H9 (cell line): Measurements from ENCODE around the gene SMIM1. TPM values are rescaled to one million over a fixed set of nuclear protein-coding genes. Genes with fewer than 3 reads are reported as not detected.

Source experiments
- DNase-seq: peaks from one replicate; pipeline ENCODE4 v3.0.0-alpha.2; 2017
- H2AFZ ChIP-seq: one replicate; pipeline ENCODE4 v1.6.1; 2013; ENCODE audit warnings: mild to moderate bottlenecking, low read length, control low read depth, moderate library complexity
- H2AK5ac ChIP-seq: 2 replicates; pipeline ENCODE4 v1.6.1; 2013; ENCODE audit warnings: low read length, control low read depth, mixed read lengths; ENCODE audit not compliant: insufficient read length
- H2BK120ac ChIP-seq: one replicate; pipeline ENCODE4 v1.6.1; 2013; ENCODE audit warnings: low read depth, mild to moderate bottlenecking, low read length, control low read depth, inconsistent platforms; ENCODE audit not compliant: poor library complexity, severe bottlenecking
- H2BK12ac ChIP-seq: 2 replicates; pipeline ENCODE4 v1.6.1; 2013; ENCODE audit warnings: low read length, control low read depth, mixed read lengths, low read depth; ENCODE audit not compliant: insufficient read length
- H2BK15ac ChIP-seq: 2 replicates; pipeline ENCODE4 v1.6.1; 2013; ENCODE audit warnings: low read depth, low read length, control low read depth
- H2BK20ac ChIP-seq: one replicate; pipeline ENCODE4 v1.6.1; 2013; ENCODE audit warnings: low read depth, mild to moderate bottlenecking, low read length, control low read depth, inconsistent platforms; ENCODE audit not compliant: poor library complexity, severe bottlenecking
- H2BK5ac ChIP-seq: 2 replicates; pipeline ENCODE4 v1.6.1; 2013; ENCODE audit warnings: low read length, control low read depth, mixed read lengths; ENCODE audit not compliant: insufficient read length
- H3K14ac ChIP-seq: 2 replicates; pipeline ENCODE4 v1.6.1; 2013; ENCODE audit warnings: low read length, control low read depth; ENCODE audit not compliant: insufficient read depth
- H3K18ac ChIP-seq: 2 replicates; pipeline ENCODE4 v1.6.1; 2013; ENCODE audit warnings: low read depth, mild to moderate bottlenecking, mixed read lengths, low read length, control low read depth; ENCODE audit not compliant: insufficient read length
- H3K23ac ChIP-seq: 2 replicates; pipeline ENCODE4 v1.6.1; 2013; ENCODE audit warnings: low read length, control low read depth, mixed read lengths, low read depth; ENCODE audit not compliant: insufficient read length
- H3K23me2 ChIP-seq: 2 replicates; pipeline ENCODE4 v1.6.1; 2013; ENCODE audit warnings: low read depth, mild to moderate bottlenecking, mixed read lengths, low read length, control low read depth; ENCODE audit not compliant: insufficient read length, poor library complexity, severe bottlenecking
- H3K27ac ChIP-seq: 2 replicates; pipeline ENCODE4 v1.5.1; 2013; ENCODE audit warnings: low read length, control low read depth, mixed read lengths, low read depth; ENCODE audit not compliant: insufficient read length
- H3K27me3 ChIP-seq: 2 replicates; pipeline ENCODE4 v1.6.1; 2013; ENCODE audit warnings: low read length, control low read depth, inconsistent platforms; ENCODE audit not compliant: insufficient read depth
- H3K4ac ChIP-seq: 2 replicates; pipeline ENCODE4 v1.6.1; 2013; ENCODE audit warnings: low read depth, mild to moderate bottlenecking, control low read depth, inconsistent platforms, low read length, moderate library complexity
- H3K4me1 ChIP-seq: 2 replicates; pipeline ENCODE4 v1.6.1; 2013; ENCODE audit warnings: low read length, control low read depth, inconsistent platforms; ENCODE audit not compliant: insufficient read depth
- H3K4me2 ChIP-seq: 2 replicates; pipeline ENCODE4 v1.6.1; 2013; ENCODE audit warnings: low read length, control low read depth, mixed read lengths; ENCODE audit not compliant: insufficient read length, insufficient read depth
- H3K56ac ChIP-seq: 2 replicates; pipeline ENCODE4 v1.6.1; 2013; ENCODE audit warnings: low read depth, mild to moderate bottlenecking, mixed read lengths, low read length, control low read depth; ENCODE audit not compliant: insufficient read length
- H3K79me1 ChIP-seq: 2 replicates; pipeline ENCODE4 v1.6.1; 2013; ENCODE audit warnings: low read depth, mild to moderate bottlenecking, moderate library complexity, low read length, control low read depth, inconsistent platforms; ENCODE audit not compliant: insufficient read depth, poor library complexity, severe bottlenecking
- H3K79me2 ChIP-seq: 2 replicates; pipeline ENCODE4 v1.6.1; 2013; ENCODE audit warnings: low read length, control low read depth, inconsistent platforms; ENCODE audit not compliant: insufficient read depth
- H3K9ac ChIP-seq: 2 replicates; pipeline ENCODE4 v1.6.1; 2013; ENCODE audit warnings: low read length, control low read depth, mixed read lengths; ENCODE audit not compliant: insufficient read length; ENCODE audit errors: extremely low read depth
- H3K9me3 ChIP-seq: one replicate; pipeline ENCODE4 v1.6.1; 2013; ENCODE audit warnings: low read depth, low read length, inconsistent platforms; ENCODE audit not compliant: control insufficient read depth
- H3T11ph ChIP-seq: one replicate; pipeline ENCODE4 v1.6.1; 2013; ENCODE audit warnings: mild to moderate bottlenecking, low read length, control low read depth, inconsistent platforms
- H4K20me1 ChIP-seq: one replicate; pipeline ENCODE4 v1.6.1; 2013; ENCODE audit not compliant: control insufficient read depth, insufficient read length, insufficient read depth
- H4K5ac ChIP-seq: 2 replicates; pipeline ENCODE4 v1.6.1; 2013; ENCODE audit warnings: low read depth, mild to moderate bottlenecking, mixed read lengths, low read length, control low read depth; ENCODE audit not compliant: insufficient read length
- H4K8ac ChIP-seq: replicated peaks from 2 replicates; pipeline ENCODE4 v1.6.1; 2013; ENCODE audit warnings: low read length, control low read depth, mixed read lengths, low read depth; ENCODE audit not compliant: insufficient read length
- H4K91ac ChIP-seq: 2 replicates; pipeline ENCODE4 v1.6.1; 2013; ENCODE audit warnings: low read depth, mild to moderate bottlenecking, moderate library complexity, mixed read lengths, low read length, control low read depth; ENCODE audit not compliant: insufficient read length
- H3K27ac Mint-ChIP-seq, 3 experiments: 2 replicates in 2 of 3; 3 replicates in 1 of 3; pipeline ENCODE4 v1.8.0; 2020 to 2021; ENCODE audit warnings: mixed read lengths in 3 of 3, mild to moderate bottlenecking in 1 of 3, moderate library complexity in 1 of 3
- H3K27me3 Mint-ChIP-seq: 2 replicates; pipeline ENCODE4 v1.8.0; 2021; ENCODE audit warnings: low read depth, mild to moderate bottlenecking, moderate library complexity, mixed read lengths
- H3K36me3 Mint-ChIP-seq, 3 experiments: 2 replicates in 2 of 3; 3 replicates in 1 of 3; pipeline ENCODE4 v1.8.0; 2020 to 2021; ENCODE audit warnings: low read depth in 3 of 3, mixed read lengths in 3 of 3; ENCODE audit not compliant: insufficient read depth in 1 of 3
- H3K4me1 Mint-ChIP-seq, 2 experiments: 2 replicates each; pipeline ENCODE4 v1.8.0; 2020; ENCODE audit warnings: mixed read lengths in 2 of 2
- H3K4me3 Mint-ChIP-seq, 2 experiments: 2 replicates in 1 of 2; 3 replicates in 1 of 2; pipeline ENCODE4 v1.8.0; 2020 to 2021; ENCODE audit warnings: mild to moderate bottlenecking in 2 of 2, mixed read lengths in 2 of 2, moderate library complexity in 1 of 2
- H3K9me3 Mint-ChIP-seq, 2 experiments: 2 replicates in 1 of 2; 3 replicates in 1 of 2; pipeline ENCODE4 v1.8.0; 2020; ENCODE audit warnings: mild to moderate bottlenecking in 2 of 2, mixed read lengths in 2 of 2, moderate library complexity in 1 of 2
- CTCF ChIP-seq: fragments of 200-600 bp; sonication (generic); conservative IDR thresholded peaks from 3 replicates; pipeline ENCODE4 v1.8.0; 2021; ENCODE audit warnings: antibody characterized with exemption, mild to moderate bottlenecking
- WGBS: extraction: QIAGEN DNeasy Blood & Tissue Kit; methylation state at CpG from one replicate; pipeline ENCODE4 v1.1.7; 2013; ENCODE audit warnings: missing lambda C conversion rate, low lambda C conversion rate, mixed read lengths; ENCODE audit not compliant: insufficient read length; ENCODE audit errors: extremely low coverage; 5-methylcytosine and 5-hydroxymethylcytosine counted together
- total RNA-seq: library from RNA; stranded (reverse); gene quantifications from 2 replicates; pipeline ENCODE4 v1.2.1, GENCODE V29; 2021

The SMIM1 gene
- total RNA-seq, 1 experiment from 2014 or later, result 5.3 TPM

DNA sequence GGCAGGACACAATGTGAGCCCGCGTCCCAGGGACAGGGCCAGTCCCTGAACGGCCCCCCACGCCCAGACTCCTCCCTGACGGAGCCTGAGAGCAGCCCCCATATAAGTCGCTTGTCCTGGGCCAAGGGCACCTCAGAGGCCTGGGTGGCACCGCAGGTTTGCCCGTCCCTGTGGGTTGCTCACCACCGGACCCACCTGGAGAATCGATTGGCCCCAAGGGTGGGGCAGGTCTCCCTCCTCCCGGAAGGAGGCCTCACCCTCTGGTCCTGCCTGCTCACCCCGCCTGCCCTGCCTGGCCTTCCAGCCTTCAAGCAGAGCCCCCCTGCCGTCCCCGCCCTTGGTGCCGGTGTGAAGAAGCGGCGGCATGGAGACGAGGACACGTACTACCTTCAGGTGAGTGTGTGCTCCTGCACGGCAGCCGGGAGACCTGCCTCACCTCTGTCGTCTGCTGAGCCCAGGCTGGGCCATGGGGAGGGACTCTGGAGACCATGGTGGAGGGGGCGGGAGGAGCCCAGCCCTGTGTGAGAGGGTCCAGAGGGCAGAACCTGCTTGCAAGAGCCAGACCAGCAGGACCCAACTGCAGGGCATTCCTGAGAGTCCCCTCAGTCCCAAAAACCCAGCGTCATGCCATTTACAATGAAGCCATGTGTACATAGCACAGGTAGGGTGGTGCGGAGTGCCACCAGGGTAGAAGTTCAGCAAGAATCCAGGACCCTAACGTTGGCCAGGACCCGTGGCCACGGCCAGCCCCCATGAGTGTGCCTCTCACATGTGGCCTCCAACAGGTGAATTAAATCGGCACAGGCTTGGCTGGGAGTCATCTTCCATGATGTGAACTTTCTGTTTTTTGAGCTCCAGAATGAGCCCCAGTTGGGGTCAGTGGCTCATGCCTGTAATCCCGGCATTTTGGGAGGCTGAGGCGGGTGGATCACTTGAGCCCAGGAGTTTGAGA lies 44.4 kb upstream of the SMIM1 start:
- Histone ChIP-seq H2BK12ac (no peak overlapping the region), H3K27ac (no peak overlapping the region), H3K79me2 (no peaks in the 10 kb centered on the region), H3K9me3 (no peaks in the 10 kb centered on the region), H3K4me1 (no peaks in the 10 kb centered on the region), H2BK15ac (no peak overlapping the region), H2BK20ac (no peak overlapping the region), H3K18ac (no peak overlapping the region), H3K27me3 (no peaks in the 10 kb centered on the region; the same call in 1 of the 2 replicates), H3K23ac (no peak overlapping the region), H3K79me1 (no peaks in the 10 kb centered on the region), H3K9ac (no peak overlapping the region), H3K23me2 (no peaks in the 10 kb centered on the region), H3T11ph (no peak overlapping the region), H4K91ac (no peak overlapping the region), H3K56ac (no peak overlapping the region), H2BK5ac (no peak overlapping the region), H4K8ac (no peak overlapping the region), H3K14ac (no peak overlapping the region; the same call in 1 of the 2 replicates), H2BK120ac (no peak overlapping the region), H4K5ac (no peak overlapping the region), H3K4me2 (no peak overlapping the region), H4K20me1 (no peaks in the 10 kb centered on the region), H3K4ac (no peak overlapping the region), H2AFZ (no peak overlapping the region), H2AK5ac (no peak overlapping the region)
- Mint-ChIP-seq H3K4me3 (no peak overlapping the region; a peak in 1 of 5 replicates), H3K27ac (no peak overlapping the region), H3K27me3 (peaks cover 5% of the 10 kb centered on the region), H3K9me3 (no peaks in the 10 kb centered on the region), H3K4me1 (peaks cover 0 to 5% of the 10 kb centered on the region in 2 experiments; a peak in 2 of 4 replicates), H3K36me3 (no peaks in the 10 kb centered on the region)
- no CpG with 5 or more reads among the region's 31 CpGs for WGBS
- TF ChIP-seq CTCF, result no peak
- no peak for DNase-seq
